ENCODE results near the gene MT2A. TPM values are rescaled to one million over a fixed set of nuclear protein-coding genes. Genes with fewer than 3 reads are reported as not detected.

The MT2A gene
- total RNA-seq, result 1,517 and 2,286 TPM in 2 replicates

GRCh38 chr16:56608043-56608875 lies at the start of gene MT2A:
TSS of gene MT2A (plus strand) at chr16:56608584. CDS start at chr16:56608656, 72 bp downstream.

GRCh38 chr16:56564793-56565477 lies 43.4 kb upstream of the MT2A start, which contains the start of gene MT4:
TSS of gene MT4 (plus strand) at chr16:56565073. CDS start at chr16:56565129, 56 bp downstream.

GRCh38 chr16:56589141-56590039 lies 19.0 kb upstream of the MT2A start, which contains the start of gene MT3:
TSS of gene MT3 (plus strand) at chr16:56589528. CDS start at chr16:56589591, 63 bp downstream.

GRCh38 chr16:56625140-56625942 lies 17.0 kb downstream of the MT2A start, which contains the start of gene MT1E:
TSS of gene MT1E (plus strand) at chr16:56625781. CDS start at chr16:56625852, 71 bp downstream.

GRCh38 chr16:56632156-56632847 lies 23.9 kb downstream of the MT2A start, which contains the start of gene MT1M:
TSS of gene MT1M (plus strand) at chr16:56632659. CDS start at chr16:56632732, 73 bp downstream.

GRCh38 chr16:56637814-56638750 lies 29.7 kb downstream of the MT2A start, which contains the start of gene MT1A:
TSS of gene MT1A (plus strand) at chr16:56638666. CDS start at chr16:56638739, 73 bp downstream.

GRCh38 chr16:56651586-56651985 lies 43.2 kb downstream of the MT2A start, which contains the start of gene MT1B:
TSS of gene MT1B (plus strand) at chr16:56651886. CDS start at chr16:56651954, 68 bp downstream.

GRCh38 chr16:56657555-56658326 lies 49.4 kb downstream of the MT2A start, which contains the start of gene MT1F:
TSS of gene MT1F (plus strand) at chr16:56657959. CDS start at chr16:56658059, 100 bp downstream.

Other genes with a start within 250 kb of the MT2A start
- 85.7 and 97.8 TPM in 2 replicates for gene AMFR, start 183.0 kb upstream of the MT2A start, total RNA-seq
- 64.0 and 64.3 TPM in 2 replicates for gene NUDT21, start 157.3 kb upstream of the MT2A start, total RNA-seq
- gene OGFOD1, start 157.0 kb upstream of the MT2A start, total RNA-seq, result 36.2 and 41.2 TPM in 2 replicates
- 30.8 and 60.3 TPM in 2 replicates for gene BBS2, start 88.6 kb upstream of the MT2A start, total RNA-seq
- not detected in 2 replicates for gene MT4, start 43.5 kb upstream of the MT2A start, total RNA-seq
- not detected in 2 replicates for gene MT3, start 19.1 kb upstream of the MT2A start, total RNA-seq
- 18.8 and 161 TPM in 2 replicates for gene MT1E, start 17.2 kb downstream of the MT2A start, total RNA-seq
- 0.23 and 1.1 TPM in 2 replicates for gene MT1M, start 24.1 kb downstream of the MT2A start, total RNA-seq
- gene MT1A, start 30.1 kb downstream of the MT2A start, total RNA-seq, result 3.5 and 5.2 TPM in 2 replicates
- gene MT1B, start 43.3 kb downstream of the MT2A start, total RNA-seq, result not detected in 2 replicates
- gene MT1F, start 49.4 kb downstream of the MT2A start, total RNA-seq, result 12.2 and 42.8 TPM in 2 replicates
- 12.8 and 14.0 TPM in 2 replicates for gene MT1G, start 59.5 kb downstream of the MT2A start, total RNA-seq
- gene MT1H, start 61.2 kb downstream of the MT2A start, total RNA-seq, result 10.1 TPM in 1 of 2 replicates, not detected in the other
- 538 and 897 TPM in 2 replicates for gene MT1X, start 73.9 kb downstream of the MT2A start, total RNA-seq
- 62.4 and 96.1 TPM in 2 replicates for gene NUP93, start 121.5 kb downstream of the MT2A start, total RNA-seq

Data from hair follicular keratinocyte (primary cell).